CD4-positive, CD25-positive, alpha-beta regulatory T cell (primary cell): ENCODE measurements around the gene TMPRSS2. TPM values are rescaled to one million over a fixed set of nuclear protein-coding genes. Genes with fewer than 3 reads are reported as not detected.

Experiments
- ATAC-seq, 2 donors: fragments of 150-1000 bp; cut with Tn5 transposase; one replicate each; pipeline ENCODE4 v1.10.0; 2021; ENCODE audit warnings: low read depth in 2 of 2, moderate number of reproducible peaks in 2 of 2, moderate library complexity in 1 of 2
- DNase-seq, 3 donors: peaks; one replicate each; pipeline versions ENCODE4 v3.0.0 to v3.0.0-alpha.2; 2012 to 2022; ENCODE audit warnings: mixed read lengths in 1 of 3
- H3K27ac ChIP-seq: one replicate; pipeline ENCODE4 v1.7.0; 2013; ENCODE audit warnings: mild to moderate bottlenecking, low read length; ENCODE audit not compliant: insufficient read depth, poor library complexity, severe bottlenecking
- H3K27me3 ChIP-seq: one replicate; pipeline ENCODE4 v1.7.0; 2013; ENCODE audit warnings: low read length; ENCODE audit not compliant: control insufficient read depth, insufficient read depth
- H3K36me3 ChIP-seq: one replicate; pipeline ENCODE4 v1.7.0; 2013; ENCODE audit warnings: mild to moderate bottlenecking, low read length, moderate library complexity; ENCODE audit not compliant: control insufficient read depth, insufficient read depth
- H3K4me1 ChIP-seq: 2 replicates; pipeline ENCODE4 v1.7.0; 2013; ENCODE audit warnings: mild to moderate bottlenecking, low read length; ENCODE audit not compliant: insufficient read depth, control insufficient read depth, poor library complexity, severe bottlenecking
- H3K4me3 ChIP-seq: one replicate; pipeline ENCODE4 v1.7.0; 2013; ENCODE audit warnings: low read depth, mild to moderate bottlenecking, low read length, moderate library complexity
- H3K9me3 ChIP-seq, 2 experiments: 1 replicate in 1 of 2; 2 replicates in 1 of 2; pipeline ENCODE4 v1.7.0; 2013; ENCODE audit warnings: low read length in 2 of 2, mild to moderate bottlenecking in 1 of 2, moderate library complexity in 1 of 2; ENCODE audit not compliant: control insufficient read depth in 2 of 2
- H3K27ac Mint-ChIP-seq, 3 donors: one replicate each; pipeline ENCODE4 v1.8.0; 2020 to 2022; ENCODE audit warnings: mild to moderate bottlenecking in 3 of 3, mixed read lengths in 3 of 3, moderate library complexity in 2 of 3
- H3K27me3 Mint-ChIP-seq: one replicate; pipeline ENCODE4 v1.8.0; 2022; ENCODE audit warnings: mild to moderate bottlenecking, mixed read lengths
- H3K36me3 Mint-ChIP-seq: one replicate; pipeline ENCODE4 v1.8.0; 2020; ENCODE audit warnings: mixed read lengths
- H3K4me1 Mint-ChIP-seq, 4 donors: one replicate each; pipeline ENCODE4 v1.8.0; 2020 to 2022; ENCODE audit warnings: mixed read lengths in 4 of 4, mild to moderate bottlenecking in 1 of 4
- H3K4me3 Mint-ChIP-seq, 4 donors: one replicate each; pipeline ENCODE4 v1.8.0; 2020 to 2022; ENCODE audit warnings: mild to moderate bottlenecking in 4 of 4, mixed read lengths in 4 of 4, moderate library complexity in 3 of 4
- H3K9me3 Mint-ChIP-seq, 7 donors: one replicate each; pipeline ENCODE4 v1.8.0; 2020 to 2022; ENCODE audit warnings: mixed read lengths in 7 of 7, mild to moderate bottlenecking in 3 of 7, moderate library complexity in 2 of 7
- polyA plus RNA-seq, 4 donors: library from polyadenylated mRNA; unstranded; fragments of 300-500 nt; fragmentation: Illumina TruSeq; gene quantifications; one replicate each; pipeline ENCODE4 v1.2.3, GENCODE V29; 2021
- total RNA-seq: library from RNA; stranded (reverse); gene quantifications from one replicate; pipeline ENCODE4 v1.2.3, GENCODE V29; 2022

TMPRSS2 gene
- total and polyA plus RNA-seq, 5 donors from 2014 or later, result not detected

DNA sequence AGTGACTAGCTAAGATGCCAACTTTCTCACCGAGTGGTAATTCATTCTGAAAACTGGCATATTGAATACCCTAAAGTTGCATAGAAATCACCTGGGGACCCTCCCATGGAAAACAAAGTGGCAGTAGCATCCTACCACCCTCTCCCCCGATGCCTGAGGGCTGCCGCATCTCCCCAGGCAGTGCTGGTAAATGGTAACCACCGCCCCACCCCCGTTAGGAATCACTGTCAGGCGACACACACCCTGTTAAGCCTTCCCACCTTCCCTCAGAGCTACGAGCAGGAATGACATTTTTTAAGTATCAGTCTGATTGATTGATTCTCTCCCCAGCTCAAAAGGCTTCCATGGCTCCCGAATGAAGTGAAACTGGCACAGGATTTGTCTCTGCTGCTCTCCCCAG, 28.3 kb downstream of the TMPRSS2 start:
- Mint-ChIP-seq H3K4me1 (peaks cover 0 to 3% (median 0%) of the 10 kb centered on the region in 4 donors), H3K36me3 (no peaks in the 10 kb centered on the region), H3K27ac (no peak overlapping the region), H3K9me3 (no peaks in the 10 kb centered on the region), H3K27me3 (no peaks in the 10 kb centered on the region), H3K4me3 (no peak overlapping the region)
- ATAC-seq (no peak), DNase-seq (no peak)
- Histone ChIP-seq H3K36me3 (no peaks in the 10 kb centered on the region), H3K9me3 (no peaks in the 10 kb centered on the region), H3K4me1 (no peaks in the 10 kb centered on the region), H3K4me3 (no peak overlapping the region), H3K27me3 (peaks cover 2% of the 10 kb centered on the region), H3K27ac (no peak overlapping the region)

DNA sequence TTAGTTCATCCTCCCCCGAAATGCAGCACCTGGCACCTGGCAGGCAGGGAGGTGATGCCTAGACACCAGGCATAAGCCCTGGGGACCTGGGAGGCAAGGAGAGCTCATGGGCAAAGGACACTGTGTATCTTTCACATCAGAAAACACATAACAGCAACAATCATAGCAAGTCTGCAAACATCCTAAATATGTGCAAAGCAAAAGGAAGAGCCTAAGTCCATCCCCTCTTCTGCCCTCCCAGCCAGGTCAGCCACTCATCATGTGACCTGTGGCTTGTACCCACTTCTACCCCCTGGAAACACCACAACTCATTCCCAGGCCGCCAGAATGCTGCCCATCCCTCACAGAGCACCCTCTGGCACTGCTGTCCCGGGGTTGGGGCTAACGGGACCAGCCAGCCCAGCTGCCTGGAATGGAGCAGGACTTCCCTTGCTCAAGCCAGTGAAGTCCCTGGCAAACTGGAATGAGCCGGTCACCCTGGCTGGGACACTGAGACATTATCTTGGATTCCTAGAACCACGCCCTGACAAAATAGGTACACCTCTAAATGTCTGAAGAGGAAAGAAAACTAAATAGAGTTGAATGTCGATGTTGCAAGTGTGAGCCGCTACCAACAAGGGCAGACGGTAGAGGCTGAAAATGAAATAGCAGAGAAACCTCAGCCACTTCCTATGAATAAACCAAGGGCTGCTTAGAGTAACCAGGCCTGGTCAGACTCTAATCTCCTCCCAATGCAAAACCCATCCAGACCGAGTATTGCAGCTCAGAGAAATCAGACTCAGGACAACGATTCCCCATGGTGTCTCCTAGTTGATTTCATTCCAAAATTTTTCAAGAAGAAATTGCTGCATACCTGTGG, 29.4 kb downstream of the TMPRSS2 start:
- Mint-ChIP-seq H3K4me1 (peaks cover 0 to 3% (median 0%) of the 10 kb centered on the region in 4 donors), H3K27me3 (no peaks in the 10 kb centered on the region), H3K9me3 (no peaks in the 10 kb centered on the region), H3K27ac (no peak overlapping the region), H3K4me3 (no peak overlapping the region), H3K36me3 (no peaks in the 10 kb centered on the region)
- Histone ChIP-seq H3K27ac (no peak overlapping the region), H3K27me3 (peaks cover 2% of the 10 kb centered on the region), H3K4me3 (no peak overlapping the region), H3K9me3 (no peaks in the 10 kb centered on the region), H3K4me1 (no peaks in the 10 kb centered on the region), H3K36me3 (no peaks in the 10 kb centered on the region)
- ATAC-seq, result no peak
- no peak for DNase-seq

DNA sequence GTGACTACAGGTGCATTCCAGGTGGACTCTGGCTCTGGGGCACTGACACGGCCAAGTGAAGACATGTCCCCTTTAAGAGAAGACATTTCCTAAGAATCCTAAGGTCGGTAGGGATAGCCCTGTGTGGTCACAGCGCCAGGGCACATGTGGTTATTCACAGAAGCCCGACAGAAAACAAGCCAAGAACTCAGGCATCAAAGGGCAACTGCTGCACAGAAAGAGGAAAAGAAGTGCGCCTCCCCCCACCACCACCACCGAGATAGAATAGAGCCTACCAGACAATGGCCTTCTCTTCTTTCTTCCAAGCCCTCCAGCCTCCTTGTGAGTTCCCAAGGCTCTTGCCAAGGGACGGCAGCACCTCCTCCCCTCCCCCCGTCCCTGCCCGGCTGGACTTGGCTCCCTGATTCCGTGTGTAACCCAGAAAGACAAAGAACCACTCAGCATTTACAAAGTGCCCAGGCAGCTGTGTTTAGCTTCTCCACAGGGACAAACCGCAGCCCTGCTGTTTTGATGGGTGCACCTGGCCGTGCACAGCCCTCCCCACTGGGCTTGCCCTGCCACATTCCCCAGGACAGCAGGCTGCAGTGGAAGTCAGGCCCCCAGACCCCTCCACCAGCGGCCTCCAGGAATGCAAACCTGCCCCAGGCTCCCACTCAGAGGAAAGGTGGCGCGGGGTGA, 30.2 kb downstream of the TMPRSS2 start:
- H3K4me1 Mint-ChIP-seq, result peaks cover 0 to 3% (median 0%) of the 10 kb centered on the region in 4 donors
- H3K36me3 ChIP-seq, result no peaks in the 10 kb centered on the region
- H3K36me3 Mint-ChIP-seq, result no peaks in the 10 kb centered on the region
- ATAC-seq (no peak), DNase-seq (no peak)
- no peaks in the 10 kb centered on the region for H3K9me3 Mint-ChIP-seq
- H3K4me3 Mint-ChIP-seq, result no peak overlapping the region
- H3K9me3 ChIP-seq, result no peaks in the 10 kb centered on the region
- H3K4me1 ChIP-seq, result no peaks in the 10 kb centered on the region
- peaks cover 2% of the 10 kb centered on the region for H3K27me3 ChIP-seq
- no peak overlapping the region for H3K27ac Mint-ChIP-seq
- no peaks in the 10 kb centered on the region for H3K27me3 Mint-ChIP-seq
- H3K27ac ChIP-seq, result no peak overlapping the region
- H3K4me3 ChIP-seq, result no peak overlapping the region

DNA sequence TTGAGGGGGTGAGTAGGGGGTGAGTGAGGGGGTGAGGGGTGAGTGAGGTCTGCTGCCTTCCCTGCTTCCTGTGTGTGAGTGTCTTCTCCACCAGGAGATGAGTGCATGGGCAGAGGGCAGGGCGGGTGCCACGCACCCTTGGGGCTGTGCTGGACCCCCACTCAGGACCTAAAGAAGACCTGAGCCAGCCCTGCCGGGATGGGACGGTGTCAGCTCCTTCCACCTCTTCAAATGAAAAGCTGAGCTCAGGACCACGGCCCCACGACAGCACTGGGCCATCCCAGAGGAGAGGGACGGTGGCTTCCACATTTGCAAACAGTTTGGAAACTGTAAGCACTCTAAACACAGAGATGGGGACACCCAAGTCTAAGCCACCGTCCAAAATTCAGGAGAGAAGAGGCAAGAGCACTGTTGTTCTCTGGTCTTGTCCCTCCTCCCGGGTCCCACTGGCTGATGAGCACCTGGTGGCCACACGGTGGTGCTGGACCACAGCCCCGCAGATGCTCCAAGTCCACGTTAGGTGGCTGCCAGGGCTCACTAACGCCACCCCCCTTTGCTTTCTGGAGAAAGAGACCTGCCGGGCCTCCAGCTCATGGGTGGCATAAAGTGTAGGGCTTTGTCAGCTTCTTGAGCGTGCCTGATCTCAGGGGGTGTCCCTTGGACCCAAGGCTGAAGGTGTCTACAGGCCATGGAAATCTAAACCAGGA, 32.1 kb downstream of the TMPRSS2 start:
- Mint-ChIP-seq H3K27ac (no peak overlapping the region), H3K4me3 (no peak overlapping the region), H3K27me3 (peaks cover 6% of the 10 kb centered on the region), H3K36me3 (no peaks in the 10 kb centered on the region), H3K4me1 (peaks cover 0 to 3% (median 0%) of the 10 kb centered on the region in 4 donors), H3K9me3 (no peaks in the 10 kb centered on the region)
- Histone ChIP-seq H3K27me3 (no peaks in the 10 kb centered on the region), H3K9me3 (no peaks in the 10 kb centered on the region), H3K4me1 (no peaks in the 10 kb centered on the region), H3K27ac (no peak overlapping the region), H3K36me3 (no peaks in the 10 kb centered on the region), H3K4me3 (no peak overlapping the region)
- DNase-seq (no peak), ATAC-seq (no peak)

DNA sequence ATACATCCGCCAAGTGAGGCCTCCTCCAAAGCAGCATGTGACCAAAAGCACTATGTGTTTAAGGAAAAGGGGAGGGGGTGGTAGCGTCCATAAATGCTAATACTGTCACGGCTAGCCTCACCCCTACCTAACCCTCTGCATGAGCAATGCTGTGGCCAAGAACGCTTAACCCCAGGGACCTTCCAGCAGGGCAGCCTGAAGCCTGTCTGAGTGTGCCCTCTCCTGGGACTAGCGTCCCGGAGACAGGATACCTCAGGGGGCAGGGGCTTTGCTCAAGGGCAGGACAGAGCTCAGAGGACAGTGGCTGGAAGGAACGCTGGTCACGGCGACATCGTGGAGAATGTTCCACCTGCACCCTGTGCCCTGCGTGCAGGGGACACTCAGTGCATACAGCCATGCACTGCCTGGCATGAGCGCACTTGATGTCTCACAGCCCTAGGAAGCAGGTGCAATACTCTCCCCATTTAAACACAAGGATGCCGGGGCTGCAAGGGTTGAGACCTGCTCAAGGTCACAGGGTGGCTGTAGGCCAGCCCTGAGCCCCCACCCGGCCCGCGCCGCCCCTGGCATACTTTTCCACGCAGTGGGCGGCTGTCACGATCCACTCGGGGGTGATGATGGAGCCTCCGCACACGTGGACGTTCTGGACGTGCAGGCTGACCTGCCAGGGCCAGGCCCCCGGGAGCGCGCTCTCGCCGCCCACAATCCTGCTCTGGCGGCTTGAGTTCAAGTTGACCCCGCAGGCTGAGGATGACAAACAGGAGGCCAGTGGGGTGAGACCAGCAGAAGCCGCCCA, 35.0 kb downstream of the TMPRSS2 start:
- no peak overlapping the region for H3K27ac Mint-ChIP-seq
- Histone ChIP-seq H3K4me1 (no peaks in the 10 kb centered on the region), H3K27me3 (no peaks in the 10 kb centered on the region), H3K9me3 (no peaks in the 10 kb centered on the region), H3K27ac (no peak overlapping the region), H3K36me3 (no peaks in the 10 kb centered on the region), H3K4me3 (no peak overlapping the region)
- no peak for DNase-seq
- ATAC-seq, result no peak
- H3K4me1 Mint-ChIP-seq, result peaks cover 0 to 8% (median under 1%) of the 10 kb centered on the region in 4 donors
- H3K27me3 Mint-ChIP-seq, result peaks cover 22% of the 10 kb centered on the region
- no peaks in the 10 kb centered on the region for H3K36me3 Mint-ChIP-seq
- peaks cover 0 to 4% (median 0%) of the 10 kb centered on the region in 7 donors for H3K9me3 Mint-ChIP-seq
- H3K4me3 Mint-ChIP-seq, result no peak overlapping the region

DNA sequence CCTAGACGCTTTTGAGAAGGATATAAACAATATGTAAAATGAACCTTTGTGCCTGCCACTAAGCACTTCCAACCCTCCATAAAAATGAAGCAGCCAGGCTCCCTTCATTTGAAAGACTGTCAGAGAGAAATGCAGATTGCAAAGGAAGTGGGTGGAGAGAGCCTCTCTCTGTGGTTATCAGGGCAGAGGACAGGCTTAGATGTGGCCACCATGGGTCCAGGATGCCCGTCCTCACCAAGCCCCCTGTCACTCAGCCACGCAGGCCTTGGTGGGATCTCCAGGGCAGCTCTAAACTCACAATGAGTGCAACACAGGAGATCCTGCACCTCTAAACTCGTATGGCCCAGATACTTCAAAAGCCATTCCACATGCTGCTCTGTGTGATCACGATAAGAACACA, 37.9 kb downstream of the TMPRSS2 start:
- DNase-seq, result no peak
- Mint-ChIP-seq H3K4me1 (peaks cover 0 to 5% (median under 1%) of the 10 kb centered on the region in 4 donors), H3K4me3 (no peak overlapping the region), H3K27ac (peak overlapping the region in 1 of 3 donors; percentile 65), H3K9me3 (peaks cover 0 to 4% (median 0%) of the 10 kb centered on the region in 7 donors), H3K36me3 (no peaks in the 10 kb centered on the region), H3K27me3 (peaks cover 22% of the 10 kb centered on the region)
- H3K27ac ChIP-seq, result no peak overlapping the region
- peak in 1 of 2 donors; percentile 37 for ATAC-seq
- H3K4me3 ChIP-seq, result no peak overlapping the region
- H3K27me3 ChIP-seq, result no peaks in the 10 kb centered on the region
- no peaks in the 10 kb centered on the region for H3K36me3 ChIP-seq
- H3K4me1 ChIP-seq, result no peaks in the 10 kb centered on the region
- no peaks in the 10 kb centered on the region for H3K9me3 ChIP-seq
